Tibial nerve (tissue), 3 donors: ENCODE data around the gene DNAJB12.

Experiments used
- CTCF ChIP-seq, 5 experiments: fragments of 200-600 bp in 3 of 5; fragments of 450-650 bp in 2 of 5; sonication (generic) in 3 of 5; IDR thresholded peaks; one replicate each; pipeline ENCODE4 v1.5.1; 2016 to 2019; ENCODE audit warnings: antibody characterized with exemption in 5 of 5, mild to moderate bottlenecking in 3 of 5, moderate library complexity in 2 of 5
- POLR2A ChIP-seq, 2 donors: fragments of 450-650 bp; IDR thresholded peaks; one replicate each; pipeline ENCODE4 v1.6.1; 2017; ENCODE audit warnings: antibody characterized with exemption in 2 of 2, mild to moderate bottlenecking in 2 of 2, moderate library complexity in 2 of 2

GRCh38 chr10:72283131-72283530 lies 71.6 kb downstream of the DNAJB12 start:
- TF ChIP-seq CTCF (IDR thresholded peaks at IDR 0.05) (no peak), POLR2A (IDR thresholded peaks at IDR 0.05) (no peak)
